AG20443 (cell line): ENCODE data around the gene RNF130.

Experiments used
- DNase-seq: peaks from one replicate; pipeline ENCODE4 v3.0.0; 2012; ENCODE audit warnings: low spot score, mixed read lengths

The RNF130 gene

DNA sequence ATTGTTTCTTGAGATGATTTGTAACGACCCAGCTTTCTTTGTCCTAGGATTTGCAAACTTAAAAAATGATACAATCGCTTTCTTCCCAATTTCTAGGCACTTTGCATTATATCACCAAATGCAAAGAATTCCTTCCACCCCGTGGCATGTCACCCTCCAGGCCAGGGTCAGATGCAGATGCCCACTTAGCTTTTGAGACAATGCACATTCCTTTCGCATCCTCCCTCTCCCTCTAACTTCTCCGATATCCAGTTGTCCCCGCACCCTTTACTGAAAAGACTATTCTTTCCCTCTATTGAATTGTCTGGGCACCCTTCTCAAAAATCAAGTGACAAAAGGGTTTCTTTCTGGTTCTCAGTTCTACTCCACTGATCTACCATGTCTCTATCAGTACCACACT, 17.3 kb downstream of the RNF130 start:
- no peak for DNase-seq

GRCh38 chr5:180053061-180053602, 18.4 kb downstream of the RNF130 start:
- no peak for DNase-seq

DNA sequence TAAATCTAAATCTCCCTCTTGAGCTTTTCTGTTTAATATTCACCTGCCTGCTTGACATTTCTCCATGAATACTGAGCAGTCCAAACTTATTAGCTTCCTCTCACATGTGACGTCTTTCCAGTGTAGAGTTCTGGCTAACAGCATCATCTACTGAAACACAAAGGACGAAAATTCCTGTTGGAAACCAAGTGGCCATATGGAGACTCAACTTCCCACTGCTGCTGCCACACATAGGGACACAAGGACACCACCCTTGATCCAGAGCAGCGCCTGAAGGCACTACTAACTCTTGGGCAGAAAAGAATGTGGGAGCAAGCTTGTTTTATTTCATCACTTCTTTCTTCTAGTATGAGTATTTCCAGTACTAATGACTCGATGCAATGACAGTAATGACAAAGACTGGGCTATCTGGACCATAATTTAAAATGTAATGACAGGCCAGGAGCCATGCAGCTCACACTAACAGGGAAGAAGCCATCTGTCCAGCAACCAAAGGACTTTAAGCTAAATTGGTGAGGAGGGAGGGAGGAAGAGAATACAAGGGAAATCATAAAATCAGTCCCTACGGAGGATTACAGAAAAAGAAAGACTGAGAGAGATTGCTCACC, 19.2 kb downstream of the RNF130 start:
- DNase-seq, result no peak

DNA sequence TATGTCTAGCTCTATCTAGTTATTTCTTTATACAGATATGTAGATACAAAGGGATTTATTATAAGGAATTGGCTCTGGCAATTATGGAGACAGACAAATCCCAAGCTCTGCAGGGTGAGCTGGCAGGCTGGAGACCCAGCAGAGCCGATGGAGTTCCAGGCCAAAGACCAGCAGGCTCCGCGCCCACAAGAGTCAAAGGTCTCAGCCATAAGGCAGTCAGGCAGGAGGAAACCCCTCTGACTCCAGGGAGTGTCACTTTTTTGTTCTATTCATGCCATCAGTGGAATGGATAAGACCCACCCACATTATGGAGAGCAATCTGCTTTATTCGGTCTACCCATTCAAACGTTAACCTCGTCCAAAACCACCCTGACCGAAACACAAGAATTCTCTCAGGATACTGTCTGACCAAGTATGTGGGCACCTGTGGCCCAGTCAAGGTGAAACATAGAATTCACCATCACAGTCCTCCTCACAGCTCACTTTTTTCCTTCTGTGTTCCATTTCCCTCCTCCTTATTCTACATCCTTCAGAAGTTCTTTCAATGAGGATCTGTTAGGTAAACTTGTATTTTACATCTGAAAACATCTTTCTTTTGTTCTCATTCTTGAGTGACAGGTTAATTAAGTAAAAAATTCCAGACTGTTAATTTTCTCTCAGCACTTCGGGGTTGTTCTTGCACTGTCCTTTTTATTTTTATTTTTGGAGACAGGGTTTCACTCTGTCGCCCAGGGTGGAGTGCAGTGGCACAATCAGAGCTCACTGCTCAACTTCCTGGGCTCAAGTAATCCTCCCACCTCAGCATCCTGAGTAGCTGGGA, 21.2 kb downstream of the RNF130 start:
- no peak for DNase-seq

DNA sequence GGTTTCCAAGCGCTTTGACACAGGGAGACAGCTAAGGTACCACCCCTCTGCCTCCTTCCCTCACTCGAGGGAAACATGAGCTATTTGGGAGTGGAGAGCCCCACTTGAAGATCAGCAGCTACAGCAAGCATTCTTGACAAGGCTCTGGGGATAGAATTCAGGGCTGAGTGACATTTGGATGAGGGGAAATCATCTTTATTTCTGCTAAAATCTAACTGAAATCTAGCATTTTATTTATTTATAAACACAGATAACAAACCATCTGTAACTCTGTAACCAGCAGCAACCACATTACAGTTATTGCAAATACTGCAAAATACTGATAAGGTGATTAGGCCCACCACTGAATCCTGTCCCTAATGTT, 22.4 kb downstream of the RNF130 start:
- DNase-seq, result no peak

- DNase-seq, result no peak
These were observed 23.9 kb downstream of the RNF130 start for GRCh38 chr5:180047667-180048066.

DNA sequence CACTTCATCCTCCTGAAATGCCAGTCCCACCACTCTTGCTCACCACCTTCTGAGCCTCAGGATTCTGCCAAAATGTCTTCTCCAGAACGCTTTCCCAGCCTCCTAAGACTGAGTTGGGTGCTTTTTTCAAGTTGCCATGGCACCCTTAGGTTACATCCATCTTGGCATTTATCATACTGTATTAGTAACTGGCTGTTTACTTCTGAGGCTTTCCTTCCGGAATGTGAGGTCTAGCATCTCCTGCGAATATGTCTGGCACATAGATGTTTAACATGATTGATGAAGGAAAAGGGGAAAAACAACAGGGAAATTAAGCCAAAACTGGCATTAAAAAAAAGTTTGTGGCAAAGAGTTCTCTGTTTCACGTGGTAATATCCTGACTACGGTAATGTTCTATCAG, 24.9 kb downstream of the RNF130 start:
- no peak for DNase-seq

- DNase-seq, result no peak
These were observed 25.6 kb downstream of the RNF130 start for GRCh38 chr5:180045889-180046499.

DNA sequence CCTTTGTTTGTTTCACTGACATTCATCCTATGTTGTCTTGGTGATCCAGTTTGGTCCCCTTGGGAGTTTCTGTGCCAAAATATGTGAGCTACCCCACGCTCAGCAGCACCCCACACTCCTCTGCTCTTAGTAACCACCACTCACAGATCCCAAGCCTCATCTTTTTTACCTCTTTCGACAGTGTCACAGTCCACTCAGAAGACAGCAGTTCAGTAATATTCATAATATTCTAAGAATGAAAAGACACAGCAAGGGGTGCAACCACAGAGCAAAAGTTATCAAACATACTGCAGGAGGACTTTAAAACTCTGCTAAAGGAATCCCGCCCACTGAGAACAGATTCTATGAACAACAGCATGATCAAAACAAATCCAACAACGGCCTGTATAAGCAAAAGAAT, 28.2 kb downstream of the RNF130 start:
- DNase-seq, result no peak

DNA sequence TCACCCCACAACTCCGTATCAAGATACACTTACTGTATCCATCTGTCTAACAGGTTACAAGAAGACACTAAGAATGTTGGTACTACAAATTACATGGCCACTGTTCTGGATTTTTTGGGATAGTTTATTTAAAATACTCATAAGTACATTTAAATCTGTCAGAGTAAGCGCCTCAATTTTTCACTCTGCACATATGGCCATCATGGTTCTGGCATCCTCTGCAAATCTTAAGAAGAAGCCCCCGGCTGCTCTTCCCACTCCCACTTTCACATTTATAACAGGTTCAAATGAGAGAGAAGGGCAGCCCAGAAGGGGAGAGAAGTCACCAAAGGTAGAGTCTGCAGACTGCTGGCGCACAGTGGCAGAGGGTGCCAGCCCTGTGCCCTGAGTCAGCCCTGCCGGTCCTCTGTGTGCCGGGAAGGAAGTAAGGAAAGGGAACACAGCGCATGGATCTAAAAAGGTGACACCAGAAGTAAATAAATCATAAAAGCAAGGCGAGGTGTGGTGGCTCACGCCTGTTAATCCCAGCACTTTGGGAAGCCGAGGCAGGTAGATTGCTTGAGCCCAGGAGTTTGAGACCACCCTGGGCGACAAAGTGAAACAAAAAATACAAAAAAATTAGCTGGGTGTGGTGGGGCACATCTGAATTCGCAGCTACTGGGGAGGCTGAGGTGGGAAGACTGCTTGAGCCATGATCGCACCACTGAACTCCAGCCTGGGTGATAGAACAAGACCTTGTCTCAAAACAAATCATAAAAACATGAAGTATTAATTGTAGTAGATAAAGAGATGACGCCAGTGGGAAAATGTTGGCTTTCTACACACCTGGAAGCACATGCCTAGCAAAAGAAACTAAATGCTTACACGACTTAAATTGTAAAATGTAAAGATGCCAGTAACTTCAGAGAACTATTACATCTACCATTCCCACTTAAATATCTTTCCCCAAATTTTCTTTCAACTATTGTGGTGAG, 30.0 kb downstream of the RNF130 start:
- DNase-seq, result no peak

GRCh38 chr5:180040287-180041214, 31.0 kb downstream of the RNF130 start:
- no peak for DNase-seq

DNA sequence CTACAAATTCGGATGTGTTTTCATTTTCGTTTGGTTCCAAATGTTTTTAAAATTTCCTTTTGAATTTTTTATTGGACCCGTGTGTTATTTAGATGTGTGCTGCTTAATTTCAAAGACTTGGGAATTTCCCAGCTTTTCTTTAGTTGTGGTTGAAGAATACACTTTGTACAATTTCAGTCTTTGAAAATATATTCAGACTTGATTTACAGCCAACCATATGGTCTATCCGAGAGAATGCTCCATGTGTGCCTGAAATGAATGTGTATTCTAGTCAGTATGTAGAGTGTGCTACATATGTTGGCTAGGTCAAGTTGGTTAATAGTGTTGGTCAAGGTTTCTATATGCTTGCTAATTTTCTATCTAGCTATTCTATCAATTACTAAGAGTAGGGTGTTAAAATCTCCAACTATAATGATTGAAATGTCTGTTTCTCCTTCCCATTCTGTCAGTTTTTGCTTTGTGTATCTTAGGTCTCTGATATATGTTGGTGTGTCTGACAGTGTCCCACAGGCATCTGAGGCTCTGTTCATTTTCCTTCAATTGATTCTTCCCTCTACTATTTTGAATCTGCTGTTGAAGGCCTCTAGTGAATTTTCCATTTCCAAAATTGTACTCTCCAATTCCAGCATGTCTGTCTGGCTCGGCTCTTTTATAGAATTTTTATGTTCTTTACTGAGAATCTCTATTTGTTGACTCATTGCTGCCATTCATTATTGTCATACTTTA, 36.2 kb downstream of the RNF130 start:
- DNase-seq, result no peak

DNA sequence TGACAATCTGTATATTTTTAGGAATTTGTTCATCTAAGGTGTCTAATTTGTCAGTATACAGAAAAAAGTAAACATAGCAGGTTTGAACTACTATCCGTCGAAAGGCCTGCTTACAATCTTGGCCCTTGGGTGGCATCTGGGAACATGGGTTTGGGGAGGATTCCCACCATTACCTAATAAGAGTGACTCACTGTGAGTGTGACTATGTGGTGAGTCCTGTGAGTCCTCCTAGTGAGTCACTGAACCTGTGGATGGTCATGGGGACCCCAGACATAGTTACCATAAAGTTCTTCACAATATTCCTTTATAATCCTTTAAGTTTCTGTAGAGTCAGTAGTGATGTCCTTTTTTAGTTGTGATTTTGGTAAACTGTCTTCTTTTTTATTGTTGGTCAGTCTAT, 37.0 kb downstream of the RNF130 start:
- no peak for DNase-seq

DNA sequence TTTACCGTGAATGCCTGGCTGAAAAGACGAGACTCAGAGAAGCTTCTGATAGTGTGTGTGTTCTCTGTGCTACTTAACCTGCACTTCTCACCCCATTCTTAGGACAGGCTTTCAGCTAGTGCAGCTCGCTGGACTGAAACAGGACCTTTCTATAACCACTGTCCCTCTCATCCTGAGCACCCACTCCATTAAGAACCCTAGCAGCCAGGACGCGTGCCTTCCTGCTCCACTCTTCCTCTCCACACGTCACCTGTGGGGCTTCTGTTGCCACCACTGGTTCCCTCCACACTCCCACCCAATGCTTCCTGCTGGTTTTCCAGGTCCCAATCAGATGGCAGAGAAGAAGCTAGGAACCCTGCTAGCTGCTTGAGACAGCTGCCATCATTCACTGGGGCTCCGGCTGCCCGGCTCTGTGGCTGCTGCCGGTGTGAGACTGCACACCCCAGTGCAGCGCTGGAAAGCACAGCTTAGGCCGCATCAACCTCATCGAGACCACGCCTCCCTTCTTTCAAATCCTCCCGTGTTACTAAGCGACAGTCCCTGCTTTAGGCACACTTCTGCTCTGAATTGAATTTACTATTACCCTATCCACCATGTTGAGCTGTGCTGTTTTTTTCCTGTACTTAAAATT, 44.0 kb downstream of the RNF130 start:
- no peak for DNase-seq

- DNase-seq, result no peak
These were observed 44.7 kb downstream of the RNF130 start for GRCh38 chr5:180026734-180027458.

DNA sequence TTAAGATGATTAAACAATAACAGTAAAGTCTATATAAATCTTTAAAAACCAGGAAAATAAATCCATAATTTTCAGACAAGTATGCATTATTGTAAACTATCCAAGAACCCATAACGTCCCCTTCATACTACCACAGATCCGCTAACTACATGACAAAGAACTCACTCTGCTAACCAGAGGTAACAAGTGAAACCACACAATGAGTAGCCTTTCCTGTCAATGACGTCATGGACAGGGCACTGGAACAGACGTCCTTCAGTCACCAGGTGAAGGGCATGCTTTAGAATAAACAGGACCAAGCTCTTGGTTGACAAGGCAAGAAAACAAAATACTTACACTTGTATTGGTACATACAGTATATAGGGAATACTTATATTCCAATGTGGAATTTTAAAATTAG, 45.2 kb downstream of the RNF130 start:
- no peak for DNase-seq

DNA sequence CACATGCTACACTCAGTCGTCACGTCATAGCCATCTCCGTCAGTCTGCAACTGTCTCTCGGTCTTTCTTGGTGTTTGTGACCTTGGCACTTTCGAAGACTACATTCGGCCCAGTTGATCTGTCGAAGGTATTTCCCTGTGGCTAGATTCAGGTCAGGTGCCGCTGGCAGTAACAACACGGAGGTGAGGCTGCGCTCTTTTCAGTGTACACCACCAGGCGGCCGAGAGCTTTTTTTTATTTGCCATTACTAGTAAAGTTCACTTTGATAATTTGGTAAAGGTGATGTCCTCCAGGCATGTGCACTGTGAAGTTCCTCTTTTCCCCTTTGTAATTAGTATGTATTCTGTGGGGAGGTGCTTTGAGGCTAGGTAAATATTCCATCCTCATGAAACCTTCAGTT, 49.7 kb downstream of the RNF130 start:
- DNase-seq, result no peak

DNA sequence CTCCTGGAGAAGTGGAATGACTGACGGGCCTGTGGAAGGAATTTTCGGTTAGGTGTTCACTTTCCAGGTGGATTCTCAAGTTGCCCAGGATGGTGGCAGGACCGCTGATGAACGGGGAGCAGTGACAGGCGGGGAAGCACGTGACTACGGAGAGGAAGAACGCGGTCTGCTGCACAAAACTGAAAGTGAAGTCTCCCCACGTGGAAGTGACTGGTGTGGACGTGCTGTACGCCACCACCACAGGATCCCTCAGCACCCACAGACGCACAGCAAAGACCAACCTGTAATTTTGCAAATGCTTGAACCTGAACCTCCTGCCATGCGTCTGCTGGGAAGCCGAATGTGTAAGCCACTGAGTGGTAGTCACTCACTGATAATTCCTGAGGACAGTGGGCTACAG, 51.4 kb downstream of the RNF130 start:
- DNase-seq, result no peak
